GM19035 (cell line): Measurements from ENCODE around the gene HOMER2.
A peak's percentile ranks its signal among the peaks of the same experiment; 100 is the strongest.
"Not testable (repeated sequence)": the region's sequence is repeated elsewhere in the genome, so short reads cannot be mapped to it uniquely, and the experiment has no call there.

Experiments used
- ATAC-seq: cut with Tn5 transposase; IDR thresholded peaks from one replicate; pipeline ENCODE4 v1.9.1; 2021; ENCODE audit not compliant: unreplicated experiment

HOMER2 gene

DNA sequence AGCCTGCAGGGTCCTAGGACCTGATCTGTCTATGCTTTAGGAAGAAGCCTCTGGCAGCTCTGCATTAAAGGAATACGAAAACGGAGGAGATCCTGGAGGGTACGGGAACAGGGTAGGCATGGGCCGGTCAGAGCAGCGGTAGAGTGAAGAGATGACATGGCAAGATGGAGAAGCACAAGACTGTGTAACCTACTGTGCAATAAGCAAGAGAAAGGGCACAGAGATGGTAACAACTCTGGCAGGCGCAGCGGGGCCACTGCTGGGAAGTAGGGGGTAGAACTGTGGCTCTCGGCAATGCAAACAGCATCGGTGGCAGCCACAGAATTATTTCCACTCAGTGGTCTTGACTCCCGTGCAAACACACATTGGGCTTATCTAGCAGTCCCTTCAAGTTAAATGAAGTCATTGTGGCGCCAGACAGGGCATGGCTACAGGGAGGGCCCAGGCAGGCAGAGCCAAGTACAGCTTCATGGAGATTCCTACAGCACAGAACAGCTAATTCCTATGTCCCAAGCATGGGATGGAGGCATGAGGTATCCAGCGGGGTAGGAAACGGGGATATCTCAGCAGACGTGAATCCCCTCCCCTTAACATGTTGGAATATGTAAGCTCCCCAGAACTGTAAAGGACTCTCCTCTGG is 114.3 kb downstream of the HOMER2 start:
- no peak for ATAC-seq

- no peak for ATAC-seq
These were observed 117.1 kb downstream of the HOMER2 start for GRCh38 chr15:82835391-82835917.

GRCh38 chr15:82833362-82833682 is 119.2 kb downstream of the HOMER2 start:
- no peak for ATAC-seq

DNA sequence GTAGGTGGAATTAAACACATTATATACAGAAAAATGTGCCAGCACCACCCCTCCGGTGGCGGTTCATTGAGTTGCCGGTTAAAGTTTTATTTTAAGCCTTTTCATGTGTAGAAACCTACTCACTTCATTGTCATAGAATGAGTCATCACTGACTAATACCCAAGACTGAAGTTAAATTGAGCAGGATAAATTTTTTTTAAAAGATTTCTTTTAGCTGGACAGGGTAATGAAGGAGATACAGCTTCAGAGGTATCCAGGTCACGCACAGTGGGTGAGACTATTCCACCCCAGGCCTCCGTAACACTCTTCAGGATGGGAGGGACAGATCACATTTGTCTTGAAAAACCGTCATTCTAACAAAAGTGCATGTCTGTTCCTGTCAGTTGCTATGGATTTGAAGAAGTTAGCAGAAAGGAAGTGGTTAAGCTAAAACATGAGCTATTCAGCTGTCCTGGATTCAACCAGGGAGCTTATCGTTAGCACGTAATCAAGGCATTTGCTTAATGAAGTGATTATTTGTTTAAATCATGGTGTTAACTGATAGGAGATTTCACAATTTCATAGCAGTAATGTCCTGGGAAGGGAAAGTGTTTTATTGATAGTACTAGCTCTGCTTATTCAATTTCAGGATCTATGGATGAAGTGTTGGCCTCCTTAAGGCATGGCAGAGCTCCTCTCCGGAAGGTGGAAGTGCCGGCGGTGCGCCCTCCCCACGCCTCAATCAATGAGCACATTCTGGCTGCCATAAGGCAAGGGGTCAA is 119.7 kb downstream of the HOMER2 start:
- peak; percentile 69 for ATAC-seq

DNA sequence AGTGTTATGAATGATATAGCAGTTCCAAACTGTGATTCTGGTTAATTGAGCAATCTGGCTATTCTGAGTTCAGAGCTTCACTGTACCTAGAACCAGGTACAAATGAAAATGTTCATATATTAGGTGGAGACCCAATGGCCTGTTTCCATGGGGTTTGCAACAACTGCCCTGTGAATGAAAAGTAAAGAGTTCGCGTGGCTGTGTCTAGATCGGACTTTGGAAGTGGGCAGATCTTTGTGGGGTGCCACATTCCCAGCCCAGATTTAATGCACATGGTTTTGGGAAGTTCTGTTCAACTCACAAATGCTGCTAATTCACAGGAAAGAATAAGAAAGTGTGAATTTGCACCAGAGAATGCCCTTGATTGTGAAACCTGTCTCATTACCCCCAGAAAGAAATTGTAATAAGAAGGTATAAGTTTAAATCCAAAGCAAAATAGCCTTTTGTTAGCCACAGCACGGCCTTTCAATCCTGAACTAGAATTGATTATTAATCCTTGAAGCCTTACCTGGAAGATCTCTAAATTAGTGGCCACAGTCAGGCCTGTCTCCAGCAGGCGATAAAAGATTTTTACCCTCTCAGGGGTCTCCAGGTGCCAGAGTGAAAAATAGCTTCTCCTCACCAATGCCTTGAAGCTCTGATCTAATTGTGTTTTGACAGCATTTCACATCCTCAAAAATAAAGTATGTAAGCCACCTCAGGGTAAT is 120.5 kb downstream of the HOMER2 start:
- no peak for ATAC-seq

DNA sequence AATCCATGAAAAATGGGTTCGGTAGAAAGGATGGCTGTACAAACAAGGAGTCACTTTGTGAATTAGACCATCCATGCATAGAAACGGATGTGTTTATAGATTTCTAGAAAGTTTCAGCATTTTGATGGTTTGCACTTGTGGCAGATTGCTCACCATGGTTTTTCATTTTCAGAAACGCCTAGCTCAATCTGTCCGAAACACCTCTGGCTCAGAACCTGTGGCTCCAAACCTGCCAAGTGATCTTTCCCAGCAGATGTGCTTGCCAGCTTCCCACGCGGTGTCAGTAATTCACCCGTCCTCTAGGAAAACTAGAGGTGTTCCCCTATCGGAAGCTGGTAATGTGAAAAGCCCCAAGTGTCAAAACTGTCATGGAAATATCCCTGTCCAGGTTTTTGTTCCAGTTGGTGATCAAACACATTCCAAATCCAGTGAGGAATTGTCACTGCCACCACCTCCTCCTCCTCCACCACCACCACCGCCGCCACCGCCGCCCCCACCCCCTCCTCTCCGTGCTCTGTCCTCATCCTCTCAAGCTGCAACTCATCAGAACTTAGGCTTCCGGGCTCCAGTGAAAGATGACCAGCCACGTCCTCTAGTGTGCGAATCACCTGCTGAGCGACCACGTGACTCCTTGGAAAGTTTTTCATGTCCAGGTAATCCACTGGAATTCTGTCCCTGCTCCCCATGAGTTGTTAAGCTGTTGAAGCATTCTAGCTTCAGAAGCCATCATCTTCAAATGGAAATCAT is 121.9 kb downstream of the HOMER2 start:
- ATAC-seq = no peak

GRCh38 chr15:82829234-82829633 is 123.3 kb downstream of the HOMER2 start:
- no peak for ATAC-seq

- no peak for ATAC-seq
These were observed 124.4 kb downstream of the HOMER2 start for GRCh38 chr15:82828075-82828474.

DNA sequence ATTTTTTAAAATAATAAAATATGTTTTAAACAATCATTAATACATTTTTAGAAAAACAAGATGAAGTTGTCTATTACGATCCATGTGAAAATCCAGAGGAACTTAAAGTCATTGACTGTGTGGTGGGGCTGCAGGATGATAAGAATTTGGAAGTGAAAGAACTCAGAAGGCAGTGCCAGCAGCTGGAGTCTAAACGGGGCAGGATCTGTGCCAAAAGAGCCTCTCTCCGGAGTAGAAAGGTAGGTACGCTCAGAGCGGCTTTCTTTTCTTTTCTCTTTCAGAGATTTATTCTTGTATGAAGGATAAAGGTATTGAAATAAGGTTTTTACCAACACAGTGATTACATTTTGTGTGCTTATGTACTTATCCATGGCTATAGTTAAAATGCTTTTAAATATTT is 129.5 kb downstream of the HOMER2 start:
- no peak for ATAC-seq

DNA sequence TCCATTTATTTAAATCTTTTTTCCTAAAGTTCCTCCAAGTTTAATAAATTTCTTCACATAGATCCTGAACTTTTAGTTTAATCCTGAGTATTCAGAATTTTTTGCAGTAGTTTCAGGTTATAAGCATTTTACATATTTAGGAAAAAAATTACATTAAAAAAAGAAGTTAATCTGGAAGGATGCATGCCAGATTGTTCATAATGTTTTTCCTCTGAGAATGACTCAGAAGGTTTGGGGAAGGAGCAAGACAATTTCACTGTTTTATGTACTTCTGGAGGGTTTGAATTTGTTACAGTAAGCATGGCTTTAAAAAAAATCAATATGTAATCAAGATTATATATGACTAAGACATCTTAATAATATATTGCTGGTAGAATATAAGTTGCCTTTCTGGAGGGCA is 130.7 kb downstream of the HOMER2 start:
- ATAC-seq = not testable (repeated sequence)

- ATAC-seq = not testable (repeated sequence)
These were observed 131.1 kb downstream of the HOMER2 start for GRCh38 chr15:82821396-82821795.

- no peak for ATAC-seq
These were observed 132.4 kb downstream of the HOMER2 start for GRCh38 chr15:82820128-82820527.

DNA sequence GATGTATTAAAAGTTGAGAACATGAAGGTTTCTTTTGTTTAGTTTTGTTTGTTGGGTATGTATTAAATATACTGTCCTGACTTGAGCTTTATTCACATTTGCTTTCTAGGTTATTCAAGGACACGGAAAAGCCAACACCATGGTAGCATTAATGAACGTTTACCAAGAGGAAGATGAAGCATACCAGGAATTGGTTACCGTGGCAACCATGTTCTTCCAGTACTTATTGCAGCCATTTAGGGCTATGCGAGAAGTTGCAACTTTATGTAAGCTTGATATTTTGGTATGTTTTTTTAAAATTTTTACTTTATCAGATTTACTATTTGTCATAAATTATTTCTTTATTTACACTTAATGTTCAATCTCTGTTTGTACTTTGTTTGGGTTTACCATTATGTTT is 139.5 kb downstream of the HOMER2 start:
- ATAC-seq = no peak

- no peak for ATAC-seq
These were observed 141.6 kb downstream of the HOMER2 start for GRCh38 chr15:82810890-82811426.

DNA sequence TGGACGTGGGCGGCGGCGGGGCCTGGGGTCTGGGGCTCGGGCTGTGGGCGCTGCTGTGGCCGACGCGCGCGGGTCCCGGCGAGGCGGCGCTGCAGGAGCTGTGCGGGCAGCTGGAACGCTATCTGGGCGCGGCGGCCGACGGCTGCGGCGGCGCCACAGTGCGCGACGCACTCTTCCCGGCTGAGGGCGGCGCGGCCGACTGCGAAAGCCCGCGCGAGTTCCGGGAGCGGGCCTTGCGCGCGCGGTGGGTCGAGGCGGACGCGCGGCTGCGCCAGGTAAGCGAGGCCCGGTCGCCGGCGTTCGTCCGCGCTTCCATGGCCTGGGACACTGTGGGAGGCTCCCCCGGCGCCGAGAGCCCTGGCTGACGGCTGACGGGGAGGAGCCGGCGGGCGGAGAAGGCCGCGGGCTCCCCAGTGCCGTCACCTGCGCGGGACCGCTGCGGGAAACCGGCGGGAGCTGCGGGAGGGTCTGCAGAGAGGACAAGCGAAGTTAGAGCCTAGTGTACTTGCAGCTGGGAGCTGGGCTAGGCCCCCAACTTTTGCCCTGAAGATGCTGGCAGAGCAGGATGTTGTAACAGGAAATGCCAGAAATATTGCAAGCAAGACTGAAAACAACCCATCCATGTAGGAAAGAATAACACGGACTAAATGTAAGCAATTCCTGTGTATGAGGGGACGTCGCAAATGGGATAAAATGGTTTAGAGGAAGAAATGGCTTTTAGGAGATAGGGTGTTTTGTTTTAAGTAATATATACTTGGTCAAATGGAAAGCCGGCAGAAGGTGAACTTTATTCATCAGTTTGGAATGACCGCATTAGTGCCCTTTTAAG is 142.2 kb downstream of the HOMER2 start:
- ATAC-seq = peak; percentile 20

DNA sequence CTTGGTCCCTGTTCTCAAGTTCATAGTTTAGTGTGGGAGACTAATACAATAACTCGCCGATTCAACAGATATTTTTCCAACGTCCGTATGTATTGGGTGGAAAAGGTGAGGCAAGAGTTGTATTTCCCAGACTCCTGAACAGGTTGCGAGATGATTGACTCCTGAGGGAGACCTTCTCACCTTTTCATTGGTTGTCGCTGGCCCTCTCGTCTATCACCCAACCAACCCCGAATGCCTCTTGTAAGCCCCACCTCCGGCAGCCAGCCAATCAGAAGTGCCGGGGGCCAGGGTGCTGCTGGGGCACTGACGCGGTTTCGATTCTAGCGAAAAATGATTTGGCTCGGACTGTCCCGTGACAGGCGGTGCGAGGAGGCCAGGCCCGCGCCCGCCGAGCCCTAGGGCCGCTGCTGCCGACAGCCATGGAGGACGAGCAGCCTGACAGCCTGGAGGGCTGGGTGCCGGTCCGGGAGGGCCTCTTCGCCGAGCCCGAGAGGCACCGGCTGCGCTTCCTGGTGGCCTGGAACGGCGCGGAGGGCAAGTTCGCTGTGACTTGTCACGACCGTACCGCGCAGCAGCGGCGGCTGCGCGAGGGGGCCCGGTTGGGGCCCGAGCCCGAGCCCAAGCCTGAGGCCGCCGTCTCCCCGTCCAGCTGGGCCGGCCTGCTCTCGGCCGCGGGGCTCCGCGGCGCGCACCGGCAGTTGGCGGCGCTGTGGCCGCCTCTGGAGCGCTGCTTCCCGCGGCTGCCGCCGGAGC is 143.0 kb downstream of the HOMER2 start, which contains the start of gene WHAMM:
WHAMM (plus strand) TSS at position 321 of the 753 bp plus-strand sequence; CDS start at position 420, 99 bp downstream.
- peak; percentile 81 for ATAC-seq

DNA sequence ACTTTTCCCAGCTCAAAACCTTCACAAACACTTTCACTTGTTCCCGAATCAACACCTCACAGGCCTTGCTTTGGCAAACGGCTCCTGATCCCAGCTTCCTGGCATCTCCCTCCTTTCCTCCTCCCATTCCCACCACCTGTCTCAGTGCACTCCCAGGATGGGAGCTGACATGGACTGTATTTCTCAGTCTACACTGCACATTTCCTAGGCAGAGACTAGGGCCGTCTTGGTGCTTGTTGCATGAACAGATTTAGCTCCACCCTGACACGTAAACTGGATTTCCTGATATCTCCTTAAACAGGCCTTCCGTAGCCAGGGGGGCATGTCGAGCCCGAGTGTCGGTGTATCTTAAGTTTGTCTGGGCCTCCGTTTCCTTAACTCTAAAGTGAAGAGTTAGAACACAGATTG is 143.9 kb downstream of the HOMER2 start:
- no peak for ATAC-seq

DNA sequence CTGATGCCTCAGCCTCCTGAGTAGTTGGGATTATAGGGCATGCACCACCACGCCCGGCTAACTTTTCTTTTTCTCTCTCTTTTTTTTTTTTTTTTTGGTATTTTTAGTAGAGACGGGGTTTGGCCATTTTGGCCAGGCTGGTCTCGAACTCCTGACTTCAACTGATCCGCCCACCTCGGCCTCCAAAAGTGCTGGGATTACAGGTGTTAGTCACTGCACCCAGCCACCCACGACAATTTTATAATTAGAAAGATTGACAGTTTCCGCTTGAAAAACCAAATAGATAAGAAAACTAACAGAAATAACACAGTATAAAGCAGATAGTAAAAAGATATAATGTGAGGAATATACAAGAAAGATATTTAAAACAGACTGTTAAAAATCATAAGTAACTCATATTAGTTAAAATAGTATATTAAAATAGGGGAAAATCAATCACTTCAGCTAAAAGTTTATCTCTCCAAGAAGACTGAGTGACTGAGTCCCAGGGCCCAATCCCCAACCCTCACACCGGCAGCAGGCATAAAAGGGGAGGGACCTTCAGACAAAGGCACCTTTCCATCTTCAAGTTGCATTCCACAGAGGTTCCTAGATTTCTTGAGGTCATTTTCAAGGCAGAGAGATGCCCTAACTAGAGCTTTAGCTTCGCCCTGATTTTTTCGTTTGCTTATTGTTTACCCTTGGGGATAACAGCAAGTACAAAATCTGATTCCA is 144.4 kb downstream of the HOMER2 start:
- no peak for ATAC-seq

DNA sequence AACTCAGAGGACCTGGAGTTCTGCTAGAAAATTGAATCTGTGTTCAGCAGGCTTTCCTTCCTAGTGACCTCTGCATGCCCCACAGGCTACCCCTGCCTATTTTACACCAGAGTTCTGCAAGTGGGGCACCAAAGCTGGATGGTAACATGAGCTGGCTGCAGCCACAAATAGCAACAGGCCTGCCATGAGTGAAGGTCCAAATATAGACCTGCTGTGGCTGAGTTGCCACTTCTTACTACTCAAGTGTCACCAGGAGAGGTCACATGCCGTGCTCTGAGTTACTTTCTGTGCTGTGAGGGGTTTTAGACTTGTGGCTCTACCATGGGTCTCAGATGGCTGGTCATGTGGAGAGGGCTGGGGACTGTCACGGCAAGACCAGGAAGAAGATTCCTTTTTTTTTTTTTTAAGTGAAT is 146.5 kb downstream of the HOMER2 start, which contains the start of gene FSD2:
FSD2 (minus strand) TSS at position 76 of the 413 bp plus-strand sequence. CDS start 18,679 bp downstream, outside the sequence.
- ATAC-seq = peak; percentile 33
